HepG2 (cell line): Measurements from ENCODE around the gene CA11. TPM values are rescaled to one million over a fixed set of nuclear protein-coding genes. Genes with fewer than 3 reads are reported as not detected.

Source experiments
- AHDC1 ChIP-seq: sonication (generic); formaldehyde crosslinking; IDR thresholded peaks from 2 replicates; pipeline ENCODE4 v1.5.1; 2020; ENCODE audit warnings: mild to moderate bottlenecking, missing genetic modification reagents, borderline replicate concordance
- HMGXB4 ChIP-seq, 2 experiments: sonication (generic) in 1 of 2; formaldehyde crosslinking in 1 of 2; IDR thresholded peaks; 2 replicates each; pipeline versions ENCODE4 v1.4.0 to v1.6.1; 2018 to 2020; ENCODE audit warnings: missing genetic modification reagents in 2 of 2, borderline replicate concordance in 1 of 2, low read depth in 1 of 2, mild to moderate bottlenecking in 1 of 2, missing biosample characterization in 1 of 2
- PLRG1 ChIP-seq: fragments of 450-650 bp; conservative IDR thresholded peaks from 2 replicates; pipeline ENCODE4 v1.6.1; 2016
- ZBTB42 ChIP-seq: sonication (generic); formaldehyde crosslinking; IDR thresholded peaks from 2 replicates; pipeline ENCODE4 v1.5.0; 2020; ENCODE audit warnings: mild to moderate bottlenecking, missing genetic modification reagents
- ZBTB7A ChIP-seq: sonication (generic); formaldehyde crosslinking; IDR thresholded peaks from 2 replicates; pipeline ENCODE4 v1.8.0; 2022; ENCODE audit warnings: mild to moderate bottlenecking, missing genetic modification reagents
- ZFP1 ChIP-seq: IDR thresholded peaks from 2 replicates; pipeline ENCODE4 v1.6.1; 2016
- ZNF263 ChIP-seq: sonication (generic); formaldehyde crosslinking; IDR thresholded peaks from 2 replicates; pipeline ENCODE4 v1.4.0; 2020; ENCODE audit warnings: missing genetic modification reagents
- ZNF414 ChIP-seq: sonication (generic); formaldehyde crosslinking; IDR thresholded peaks from 2 replicates; pipeline ENCODE4 v1.5.0; 2020; ENCODE audit warnings: missing genetic modification reagents
- polyA plus RNA-seq, 8 experiments: library from polyadenylated mRNA; depleted of rRNA in 3 of 8; stranded (reverse) in 7 of 8; unstranded in 1 of 8; fragments of >200 nt; fragmentation: Illumina TruSeq in 4 of 8; extraction: Trizol in 4 of 8; gene quantifications; 2 replicates each; pipeline versions ENCODE4 v1.2.1 to v1.2.3, GENCODE V29; 2011 to 2016; ENCODE audit warnings: low read depth in 4 of 8, missing spikeins in 1 of 8, mixed read lengths in 1 of 8; ENCODE audit not compliant: insufficient read depth in 1 of 8
- total RNA-seq, 5 experiments: library from RNA; depleted of rRNA; stranded (reverse); fragments of >200 nt; fragmentation: Illumina TruSeq; extraction: Trizol; gene quantifications; 2 replicates each; pipeline ENCODE4 v1.2.3, GENCODE V29; 2016; ENCODE audit warnings: low read depth in 1 of 5

CA11 gene
- total and polyA plus RNA-seq, 2 of the 13 experiments (the other 11 are each of a cell fraction or from before 2014, with no cell fraction given) = 0.41 to 0.58 TPM

GRCh38 chr19:48674921-48675824 is 29.2 kb upstream of the CA11 start (continued):
- TF ChIP-seq ZNF414 (CRISPR knock-in tag) = peak; percentile 52; the same call in 1 of the 2 replicates
- no peak for TF ChIP-seq PLRG1
- no peak for TF ChIP-seq ZBTB7A
- no peak for TF ChIP-seq ZBTB42 (CRISPR knock-in tag)
- TF ChIP-seq ZNF263 (CRISPR knock-in tag) = 0 out of 2 replicates have a peak, but pooled peaks have one; percentile 44
- TF ChIP-seq AHDC1 (CRISPR knock-in tag) = no peak
- no peak for TF ChIP-seq ZFP1 (CRISPR knock-in tag)
- TF ChIP-seq HMGXB4 (CRISPR knock-in tag; IDR thresholded peaks at IDR 0.05; ENCODE audit: borderline replicate concordance in 1 of 2, low read depth in 1 of 2) = peak; percentile 58 to 62; a peak in 2 of 4 replicates
